HepG2 (cell line): ENCODE results near the gene PLD2. TPM values are rescaled to one million over a fixed set of nuclear protein-coding genes. Genes with fewer than 3 reads are reported as not detected.

Experiments used
- ARNT2 ChIP-seq: sonication (generic); formaldehyde crosslinking; IDR thresholded peaks from 2 replicates; pipeline ENCODE4 v1.8.0; 2022; ENCODE audit warnings: mild to moderate bottlenecking, low read depth, missing genetic modification reagents, moderate library complexity
- BCL6 ChIP-seq: IDR thresholded peaks from 2 replicates; pipeline ENCODE4 v1.6.1; 2016; ENCODE audit warnings: missing genetic modification reagents, missing compliant biosample characterization
- CSRNP1 ChIP-seq: sonication (generic); formaldehyde crosslinking; IDR thresholded peaks from 2 replicates; pipeline ENCODE4 v1.8.1; 2023; ENCODE audit warnings: mild to moderate bottlenecking, missing genetic modification reagents
- DMAP1 ChIP-seq: IDR thresholded peaks from 2 replicates; pipeline ENCODE4 v1.6.1; 2016
- ERF ChIP-seq: IDR thresholded peaks from 2 replicates; pipeline ENCODE4 v1.6.1; 2018; ENCODE audit warnings: missing biosample characterization, missing genetic modification reagents
- GMEB1 ChIP-seq: sonication (generic); formaldehyde crosslinking; IDR thresholded peaks from 2 replicates; pipeline ENCODE4 v1.5.1; 2020; ENCODE audit warnings: missing genetic modification reagents, mild to moderate bottlenecking, borderline replicate concordance
- IRX3 ChIP-seq: sonication (generic); formaldehyde crosslinking; IDR thresholded peaks from 2 replicates; pipeline ENCODE4 v1.8.1; 2023; ENCODE audit warnings: mild to moderate bottlenecking, low read depth, missing genetic modification reagents, borderline replicate concordance
- MZF1 ChIP-seq: sonication (generic); formaldehyde crosslinking; IDR thresholded peaks from 2 replicates; pipeline ENCODE4 v1.8.1; 2023; ENCODE audit warnings: mild to moderate bottlenecking, missing genetic modification reagents, borderline replicate concordance
- NFE2L2 ChIP-seq: fragments of 150-350 bp; IDR thresholded peaks from 2 replicates; pipeline ENCODE4 v1.6.1; 2014; ENCODE audit warnings: low read length
- POLR2G ChIP-seq: fragments of 200-400 bp; formaldehyde crosslinking; IDR thresholded peaks from 2 replicates; pipeline ENCODE4 v1.6.1; 2018; ENCODE audit warnings: mild to moderate bottlenecking, low read depth, low read length, moderate library complexity
- SAFB2 ChIP-seq: sonication (generic); formaldehyde crosslinking; IDR thresholded peaks from 2 replicates; pipeline ENCODE4 v1.5.1; 2020; ENCODE audit warnings: missing genetic modification reagents, low read depth, mild to moderate bottlenecking, borderline replicate concordance
- SP4 ChIP-seq: sonication (generic); formaldehyde crosslinking; IDR thresholded peaks from 2 replicates; pipeline ENCODE4 v1.8.1; 2023; ENCODE audit warnings: mild to moderate bottlenecking, missing genetic modification reagents
- TCF12 ChIP-seq, 2 experiments: fragments of 450-650 bp in 1 of 2; sonication (generic) in 1 of 2; formaldehyde crosslinking in 1 of 2; IDR thresholded peaks; 2 replicates each; pipeline versions ENCODE4 v1.6.1 to v1.8.0; 2017 to 2022; ENCODE audit warnings: antibody characterized with exemption in 1 of 2, mild to moderate bottlenecking in 1 of 2, missing genetic modification reagents in 1 of 2, moderate library complexity in 1 of 2
- ZBTB25 ChIP-seq: IDR thresholded peaks from 2 replicates; pipeline ENCODE4 v1.6.1; 2018; ENCODE audit warnings: missing genetic modification reagents
- ZNF101 ChIP-seq: sonication (generic); formaldehyde crosslinking; IDR thresholded peaks from 2 replicates; pipeline ENCODE4 v1.4.0; 2020; ENCODE audit warnings: mild to moderate bottlenecking, low read depth, missing genetic modification reagents, borderline replicate concordance
- ZNF143 ChIP-seq: sonication (generic); formaldehyde crosslinking; IDR thresholded peaks from 2 replicates; pipeline ENCODE4 v1.4.0; 2020; ENCODE audit warnings: missing genetic modification reagents
- ZNF160 ChIP-seq: sonication (generic); formaldehyde crosslinking; IDR thresholded peaks from 2 replicates; pipeline ENCODE4 v1.8.0; 2022; ENCODE audit warnings: mild to moderate bottlenecking, inconsistent platforms, missing genetic modification reagents
- ZNF263 ChIP-seq: sonication (generic); formaldehyde crosslinking; IDR thresholded peaks from 2 replicates; pipeline ENCODE4 v1.4.0; 2020; ENCODE audit warnings: missing genetic modification reagents
- ZNF3 ChIP-seq: IDR thresholded peaks from 2 replicates; pipeline ENCODE4 v1.7.0; 2017; ENCODE audit warnings: inconsistent platforms
- ZNF329 ChIP-seq: sonication (generic); formaldehyde crosslinking; IDR thresholded peaks from 2 replicates; pipeline ENCODE4 v1.9.0; 2021; ENCODE audit warnings: low read depth, mild to moderate bottlenecking, missing genetic modification reagents
- ZNF530 ChIP-seq: sonication (generic); formaldehyde crosslinking; IDR thresholded peaks from 2 replicates; pipeline ENCODE4 v1.5.0; 2020; ENCODE audit warnings: low read depth, mild to moderate bottlenecking, missing genetic modification reagents
- ZNF563 ChIP-seq: sonication (generic); formaldehyde crosslinking; IDR thresholded peaks from 2 replicates; pipeline ENCODE4 v1.8.0; 2022; ENCODE audit warnings: mild to moderate bottlenecking, moderate library complexity, missing genetic modification reagents
- ZNF644 ChIP-seq: IDR thresholded peaks from 2 replicates; pipeline ENCODE4 v1.6.1; 2016; ENCODE audit warnings: low read depth
- ZNF782 ChIP-seq: sonication (generic); formaldehyde crosslinking; IDR thresholded peaks from 2 replicates; pipeline ENCODE4 v1.4.0; 2020; ENCODE audit warnings: missing genetic modification reagents, mild to moderate bottlenecking, borderline replicate concordance
- ZNF839 ChIP-seq: sonication (generic); formaldehyde crosslinking; IDR thresholded peaks from 2 replicates; pipeline ENCODE4 v1.4.0; 2020; ENCODE audit warnings: missing genetic modification reagents, mild to moderate bottlenecking, borderline replicate concordance
- ZSCAN31 ChIP-seq: sonication (generic); formaldehyde crosslinking; IDR thresholded peaks from 2 replicates; pipeline ENCODE4 v1.5.0; 2020; ENCODE audit warnings: low read depth, mild to moderate bottlenecking, missing genetic modification reagents
- polyA plus RNA-seq, 8 experiments: library from polyadenylated mRNA; depleted of rRNA in 3 of 8; stranded (reverse) in 7 of 8; unstranded in 1 of 8; fragments of >200 nt; fragmentation: Illumina TruSeq in 4 of 8; extraction: Trizol in 4 of 8; gene quantifications; 2 replicates each; pipeline versions ENCODE4 v1.2.1 to v1.2.3, GENCODE V29; 2011 to 2016; ENCODE audit warnings: low read depth in 4 of 8, missing spikeins in 1 of 8, mixed read lengths in 1 of 8; ENCODE audit not compliant: insufficient read depth in 1 of 8
- total RNA-seq, 5 experiments: library from RNA; depleted of rRNA; stranded (reverse); fragments of >200 nt; fragmentation: Illumina TruSeq; extraction: Trizol; gene quantifications; 2 replicates each; pipeline ENCODE4 v1.2.3, GENCODE V29; 2016; ENCODE audit warnings: low read depth in 1 of 5

The PLD2 gene
- total and polyA plus RNA-seq, 2 of the 13 experiments (the other 11 are each of a cell fraction or from before 2014, with no cell fraction given): 13.4 to 29.7 TPM

GRCh38 chr17:4806777-4807604 lies at the start of gene PLD2 (continued):
- TF ChIP-seq ZNF644 (CRISPR knock-in tag) (no peak), GMEB1 (no peak), ZNF782 (CRISPR knock-in tag) (no peak), ZNF839 (CRISPR knock-in tag) (no peak), ZNF530 (no peak), CSRNP1 (CRISPR knock-in tag) (no peak), MZF1 (CRISPR knock-in tag) (no peak), ZNF563 (CRISPR knock-in tag) (0 out of 2 replicates have a peak, but pooled peaks have one; percentile 71), ZNF160 (CRISPR knock-in tag) (no peak), ZNF263 (no peak), BCL6 (no peak), ZNF3 (no peak), TCF12 (IDR thresholded peaks at IDR 0.05) (no peak), TCF12 (CRISPR knock-in tag; IDR thresholded peaks at IDR 0.05) (no peak), IRX3 (CRISPR knock-in tag) (no peak), SP4 (CRISPR knock-in tag) (peak; percentile 76), DMAP1 (CRISPR knock-in tag) (no peak), ZBTB25 (CRISPR knock-in tag) (no peak), ZSCAN31 (CRISPR knock-in tag) (no peak), ZNF329 (CRISPR knock-in tag) (no peak), ZNF101 (no peak), NFE2L2 (no peak), SAFB2 (no peak), ERF (CRISPR knock-in tag) (0 out of 2 replicates have a peak, but pooled peaks have one; percentile 43), POLR2G (peak; percentile 73), ZNF143 (CRISPR knock-in tag) (no peak), ARNT2 (CRISPR knock-in tag) (peak; percentile 16; the same call in 1 of the 2 replicates)
